Heart left ventricle (tissue), 16 donors: Measurements from ENCODE around the gene IKZF3. TPM values are rescaled to one million over a fixed set of nuclear protein-coding genes. Genes with fewer than 3 reads are reported as not detected.

Experiments
- ATAC-seq, 4 donors: fragments of 200-7000 bp; cut with Tn5 transposase; one replicate each; pipeline ENCODE4 v1.9.1; 2020 to 2022; ENCODE audit warnings: moderate library complexity in 4 of 4, mild to moderate bottlenecking in 3 of 4, moderate number of reproducible peaks in 1 of 4
- DNase-seq, 5 donors: peaks; one replicate each; pipeline ENCODE4 v3.0.0-alpha.2; 2020
- H3K27ac ChIP-seq, 12 donors: fragments of 200-600 bp; sonication (generic) in 4 of 12; one replicate each; pipeline versions ENCODE4 v1.5.0 to v1.8.0; 2016 to 2022; ENCODE audit warnings: mild to moderate bottlenecking in 2 of 12
- H3K27me3 ChIP-seq, 9 donors: fragments of 200-600 bp; sonication (generic) in 2 of 9; one replicate each; pipeline versions ENCODE4 v1.5.1 to v1.8.0; 2016 to 2022; ENCODE audit warnings: mild to moderate bottlenecking in 3 of 9
- H3K36me3 ChIP-seq, 9 donors: fragments of 200-600 bp; sonication (generic) in 2 of 9; one replicate each; pipeline versions ENCODE4 v1.5.0 to v1.8.0; 2018 to 2022; ENCODE audit warnings: mild to moderate bottlenecking in 2 of 9
- H3K4me1 ChIP-seq, 12 donors: fragments of 200-600 bp; sonication (generic) in 4 of 12; one replicate each; pipeline versions ENCODE4 v1.5.0 to v1.8.0; 2016 to 2022; ENCODE audit warnings: mild to moderate bottlenecking in 3 of 12
- H3K4me3 ChIP-seq, 12 donors: fragments of 200-600 bp; sonication (generic) in 4 of 12; one replicate each; pipeline versions ENCODE4 v1.5.0 to v1.8.0; 2017 to 2022; ENCODE audit warnings: mild to moderate bottlenecking in 9 of 12, moderate library complexity in 4 of 12
- H3K9me3 ChIP-seq, 12 donors: fragments of 200-600 bp; sonication (generic) in 4 of 12; one replicate each; pipeline versions ENCODE4 v1.5.0 to v1.8.0; 2016 to 2022; ENCODE audit warnings: mild to moderate bottlenecking in 1 of 12
- POLR2A ChIP-seq, 2 donors: fragments of 450-650 bp; IDR thresholded peaks; one replicate each; pipeline ENCODE4 v1.6.1; 2017; ENCODE audit warnings: antibody characterized with exemption in 2 of 2, mild to moderate bottlenecking in 2 of 2, moderate library complexity in 2 of 2
- WGBS, 4 donors: extraction: QIAGEN DNeasy Blood & Tissue Kit in 2 of 4; methylation state at CpG; one replicate each; pipeline versions ENCODE4 v1.1.5 to v1.1.7; 2013 to 2018; 5-methylcytosine and 5-hydroxymethylcytosine counted together
- intact Hi-C, 10 donors: fragments of 100-400 bp; cut with DNase I; formaldehyde crosslinking; loops; one replicate each; pipeline versions ENCODE4 v1.11.1 to v1.14.2; 2022
- polyA plus RNA-seq, 2 donors: library from polyadenylated mRNA; stranded (reverse); fragments of 200-250 nt; gene quantifications; one replicate each; pipeline ENCODE4 v1.2.3, GENCODE V29; 2013
- total RNA-seq, 9 donors: library from RNA; depleted of rRNA in 2 of 9; stranded (reverse); fragments of >200 nt in 2 of 9; fragmentation: NEBNext Ultra II Directional in 3 of 9; extraction: Animal tissue kit (Norgen Biotek cat#: 25700) in 3 of 9; gene quantifications; one replicate each; pipeline versions ENCODE4 v1.1.0 to v1.2.4, GENCODE V29; 2016 to 2023
- TF ChIP-seq, protein P1 (sequence below), 12 donors: fragments of 200-600 bp; sonication (generic) in 4 of 12; IDR thresholded peaks; one replicate each; pipeline versions ENCODE4 v1.5.0 to v1.8.0; 2018 to 2022; ENCODE audit warnings: antibody characterized with exemption in 12 of 12, mild to moderate bottlenecking in 5 of 12
- donor health status: ischemic (EF 13 %, LVEDD 7.1; RV severe dilation, severe dysfunction).
- donor health status: healthy with polysubstance abuse.
- donor health status: DM: no; HTN: yes; CAD: no.
- donor health status: DM: no; HTN: no; CAD: no.
- donor health status: ischemic (EF 25% LVEDD 6.9; RV normal size, moderate dysfunction).
- donor health status: ischemic (EF 25% LVEDD 5.7; RV mildly dilated, moderate dysfunction).
- donor health status: healthy.
- donor health status: DM: yes; HTN: yes; CAD: no.
- donor health status: ischemic (EF 35%, LVEDD 5.7; RV mildly dilated, moderate dysfunction).
- donor health status: nonischemic (EF 11% LVEDD 7.7; RV severe dilation, severe dysfunction).
- donor health status: DM: yes; HTN: yes; CAD: no.
- donor health status: PGD.
- donor health status: ischemic (EF 29% LVEDD 5.4; RV normal size, mild dysfunction).
- donor health status: nonischemic (EF 23%, LVEDD 6.1; RV moderate dilation, normal function).

IKZF3 gene
- total and polyA plus RNA-seq, 11 donors: 0.07 to 6.9 (median 0.21) TPM

GRCh38 chr17:39754161-39754957 lies 109.8 kb downstream of the IKZF3 start:
- H3K9me3 ChIP-seq: no peaks in the 10 kb centered on the region
- peak overlapping the region; percentile 75 to 98 (median 93) for H3K27ac ChIP-seq
- 0 to 1% (median 0%) methylated on average over 45 to 91 of the region's 91 CpGs for WGBS, 4 donors
- peak overlapping the region; percentile 29 to 89 (median 71) for H3K4me3 ChIP-seq
- ATAC-seq (peak; percentile 88 to 95 (median 94)), DNase-seq (peak; percentile 92 to 98 (median 95))
- intact Hi-C loops: loop anchor here (1.0 to 10.0 kb wide), 10 partner anchors 67 to 220 kb away; partner anchors contain the start of genes STARD3 (in 5 of the 10) and PGAP3 (in 1 of the 10)
- peak in 1 of 2 donors; percentile 67 for TF ChIP-seq POLR2A (IDR thresholded peaks at IDR 0.05)
- TF ChIP-seq, protein P1, sequence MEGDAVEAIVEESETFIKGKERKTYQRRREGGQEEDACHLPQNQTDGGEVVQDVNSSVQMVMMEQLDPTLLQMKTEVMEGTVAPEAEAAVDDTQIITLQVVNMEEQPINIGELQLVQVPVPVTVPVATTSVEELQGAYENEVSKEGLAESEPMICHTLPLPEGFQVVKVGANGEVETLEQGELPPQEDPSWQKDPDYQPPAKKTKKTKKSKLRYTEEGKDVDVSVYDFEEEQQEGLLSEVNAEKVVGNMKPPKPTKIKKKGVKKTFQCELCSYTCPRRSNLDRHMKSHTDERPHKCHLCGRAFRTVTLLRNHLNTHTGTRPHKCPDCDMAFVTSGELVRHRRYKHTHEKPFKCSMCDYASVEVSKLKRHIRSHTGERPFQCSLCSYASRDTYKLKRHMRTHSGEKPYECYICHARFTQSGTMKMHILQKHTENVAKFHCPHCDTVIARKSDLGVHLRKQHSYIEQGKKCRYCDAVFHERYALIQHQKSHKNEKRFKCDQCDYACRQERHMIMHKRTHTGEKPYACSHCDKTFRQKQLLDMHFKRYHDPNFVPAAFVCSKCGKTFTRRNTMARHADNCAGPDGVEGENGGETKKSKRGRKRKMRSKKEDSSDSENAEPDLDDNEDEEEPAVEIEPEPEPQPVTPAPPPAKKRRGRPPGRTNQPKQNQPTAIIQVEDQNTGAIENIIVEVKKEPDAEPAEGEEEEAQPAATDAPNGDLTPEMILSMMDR (IDR thresholded peaks at IDR 0.05): peak; percentile 84 to 99 (median 96)
- peaks cover 0 to 43% (median 25%) of the 10 kb centered on the region in 12 donors for H3K4me1 ChIP-seq
- H3K36me3 ChIP-seq: no peaks in the 10 kb centered on the region
- no peaks in the 10 kb centered on the region for H3K27me3 ChIP-seq

GRCh38 chr17:39753514-39754160 lies 110.5 kb downstream of the IKZF3 start:
- 6 to 19% (median 13%) methylated on average over 20 to 55 of the region's 55 CpGs for WGBS, 4 donors
- ATAC-seq (peak in 3 of 4 donors; percentile 24 to 53 (median 46)), DNase-seq (peak; percentile 66 to 85 (median 70))
- TF ChIP-seq POLR2A (IDR thresholded peaks at IDR 0.05): no peak
- TF ChIP-seq, protein P1 (IDR thresholded peaks at IDR 0.05): no peak
- intact Hi-C loops: loop anchor here (1.0 to 10.0 kb wide), 11 partner anchors 23 to 221 kb away; partner anchors contain the start of genes STARD3 (in 5 of the 10), MIEN1 (in 1 of the 10) and PGAP3 (in 1 of the 10)
- Histone ChIP-seq H3K4me1 (peaks cover 0 to 40% (median 25%) of the 10 kb centered on the region in 12 donors), H3K36me3 (no peaks in the 10 kb centered on the region), H3K27ac (peak overlapping the region; percentile 75 to 98 (median 93)), H3K4me3 (peak overlapping the region; percentile 29 to 89 (median 71)), H3K27me3 (no peaks in the 10 kb centered on the region), H3K9me3 (no peaks in the 10 kb centered on the region)

DNA sequence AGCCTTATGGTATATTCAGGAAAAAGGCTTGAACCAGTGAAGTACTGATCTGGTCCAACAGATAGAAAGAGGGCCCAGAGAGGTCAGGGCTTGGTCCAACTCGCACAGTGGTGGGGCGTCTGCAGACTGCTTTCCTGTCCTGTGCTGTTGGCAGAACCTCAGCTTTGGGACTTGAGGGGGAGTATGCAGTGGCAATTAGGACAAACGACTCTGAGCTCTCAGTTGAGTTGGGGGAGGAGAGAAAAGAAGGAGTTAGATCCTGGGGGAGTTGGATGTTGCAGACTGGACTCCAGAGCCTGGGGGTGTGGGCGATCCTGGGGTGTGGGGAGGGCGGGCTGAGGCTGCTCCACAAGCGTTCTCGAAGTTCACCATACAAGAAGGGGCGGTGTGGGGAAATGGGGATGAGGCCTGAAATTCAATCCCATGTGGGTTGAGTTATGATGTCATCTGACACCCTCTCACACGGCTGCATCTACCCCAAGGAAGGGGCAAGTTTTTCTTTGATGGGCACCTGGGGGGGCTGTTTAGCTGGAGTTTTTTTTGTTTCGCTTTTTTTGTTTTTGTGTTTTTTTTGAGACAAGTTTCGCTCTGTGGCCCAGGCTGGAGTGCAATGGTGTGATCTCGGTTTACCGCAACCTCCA lies 111.8 kb downstream of the IKZF3 start:
- H3K4me3 ChIP-seq: no peak overlapping the region
- intact Hi-C loops: loop anchor here in 9 of 10 donors (2.0 to 10.0 kb wide), 8 partner anchors 22 to 222 kb away; partner anchors contain the start of genes STARD3 (in 5 of the 9), MIEN1 (in 1 of the 9) and PGAP3 (in 1 of the 9)
- no peaks in the 10 kb centered on the region for H3K36me3 ChIP-seq
- no peak overlapping the region for H3K27ac ChIP-seq
- ATAC-seq: no peak
- peaks cover 0 to 40% (median 25%) of the 10 kb centered on the region in 12 donors for H3K4me1 ChIP-seq
- H3K9me3 ChIP-seq: no peaks in the 10 kb centered on the region
- no peak for DNase-seq
- no peak for TF ChIP-seq POLR2A (IDR thresholded peaks at IDR 0.05)
- TF ChIP-seq, protein P1 (IDR thresholded peaks at IDR 0.05): no peak
- H3K27me3 ChIP-seq: no peaks in the 10 kb centered on the region
- 81 to 84% (median 83%) methylated on average over 13 of the region's 13 CpGs for WGBS, 4 donors
